HG03159 (cell line): ENCODE results near the gene LYPD6B.

Experiments used
- ATAC-seq: cut with Tn5 transposase; IDR thresholded peaks from one replicate; pipeline ENCODE4 v1.9.1; 2021; ENCODE audit warnings: mild to moderate bottlenecking, moderate library complexity; ENCODE audit not compliant: unreplicated experiment

The LYPD6B gene

DNA sequence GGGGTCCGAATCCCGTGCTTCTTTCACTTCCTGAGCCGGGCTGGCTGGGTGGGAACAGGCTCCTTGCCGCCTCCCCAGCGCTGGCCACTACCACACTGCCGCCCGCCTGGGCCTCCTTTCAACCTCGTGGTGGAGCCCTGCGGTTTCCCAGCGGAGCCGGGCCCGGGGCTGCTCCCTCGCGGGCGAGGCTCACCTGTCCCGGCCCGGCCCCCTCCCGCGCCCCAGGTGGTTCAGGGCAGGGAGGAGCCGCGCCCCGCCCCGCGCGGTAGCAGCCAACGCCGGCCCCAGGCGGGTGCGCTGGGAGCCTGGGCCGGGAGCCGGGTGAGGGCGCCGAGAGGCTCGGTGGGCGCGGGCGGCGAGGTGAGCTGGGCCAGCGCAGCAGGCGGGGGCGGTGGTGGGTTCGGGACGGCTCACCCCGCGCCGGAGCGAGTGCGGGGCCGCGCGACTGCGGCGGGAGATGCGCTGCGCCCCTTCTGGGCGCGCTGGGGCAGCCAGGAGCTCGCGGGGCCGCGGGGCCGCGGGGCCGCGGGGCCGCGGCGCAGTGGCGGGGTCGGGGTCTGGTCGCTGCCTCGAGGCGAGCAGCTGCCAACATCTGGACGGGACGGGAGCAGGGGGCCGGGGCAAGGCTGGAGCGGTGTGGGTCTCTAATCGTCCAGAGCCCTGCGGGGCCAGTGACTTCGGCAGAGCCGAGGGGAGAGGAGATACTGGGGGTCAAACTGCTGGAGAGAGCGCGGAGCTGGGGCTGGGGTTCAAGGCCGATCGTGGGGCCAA is at the start of gene LYPD6B:
Gene LYPD6B (plus strand): TSS at position 258 of the 771 bp plus-strand sequence. CDS start 92,250 bp downstream, outside the sequence.
- peak; percentile 66 for ATAC-seq

DNA sequence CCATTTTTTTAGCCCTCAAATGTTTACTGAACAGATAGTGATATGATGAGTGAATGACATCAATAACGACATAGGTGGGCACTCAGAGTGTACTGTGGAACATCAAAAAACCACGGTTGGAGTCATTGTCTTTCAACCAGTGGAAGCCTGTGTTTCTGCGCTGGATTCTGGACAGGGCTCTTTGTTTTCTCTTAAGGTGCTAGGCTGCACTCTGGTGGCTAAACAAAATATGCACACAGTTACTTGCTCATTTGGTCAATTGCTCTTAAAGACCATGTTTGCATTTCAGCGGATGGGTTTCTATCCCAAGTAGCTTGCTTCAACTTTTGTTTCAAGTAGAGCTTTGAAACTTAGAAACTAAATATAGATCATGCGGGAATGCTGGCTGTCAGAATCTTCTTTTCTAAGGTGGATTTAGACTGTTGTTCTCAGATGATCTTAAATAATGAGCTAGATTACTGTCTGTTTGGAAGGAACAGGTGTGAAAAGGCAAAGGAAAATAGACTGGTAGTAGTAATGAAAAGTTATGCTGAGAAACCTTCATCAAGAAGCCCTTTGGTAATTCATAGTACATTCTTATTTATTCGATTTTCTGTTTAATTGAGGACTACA is 48.5 kb upstream of the LYPD6B start:
- peak; percentile 83 for ATAC-seq

DNA sequence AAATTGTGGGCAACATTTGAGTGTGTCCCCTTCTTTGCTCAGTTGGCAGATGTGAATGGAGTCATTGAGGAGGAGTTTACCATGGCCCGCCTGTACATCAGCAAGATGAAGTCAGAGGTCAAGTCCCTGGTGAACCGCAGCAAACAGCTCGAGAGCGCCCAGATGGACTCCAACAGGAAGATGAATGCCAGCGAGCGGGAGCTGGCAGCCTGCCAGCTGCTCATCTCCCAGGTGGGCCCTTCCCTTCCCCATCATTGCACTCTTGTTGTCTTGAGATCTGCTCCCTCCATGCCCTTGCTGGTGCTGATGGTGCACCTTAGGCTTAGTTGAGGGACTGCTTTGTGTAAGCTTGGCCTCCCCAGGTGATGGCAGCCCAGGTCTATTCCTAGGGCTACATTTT is 47.5 kb upstream of the LYPD6B start:
- ATAC-seq: no peak

- ATAC-seq: no peak
Measured at GRCh38 chr2:148992448-148992847, 46.1 kb upstream of the LYPD6B start.

DNA sequence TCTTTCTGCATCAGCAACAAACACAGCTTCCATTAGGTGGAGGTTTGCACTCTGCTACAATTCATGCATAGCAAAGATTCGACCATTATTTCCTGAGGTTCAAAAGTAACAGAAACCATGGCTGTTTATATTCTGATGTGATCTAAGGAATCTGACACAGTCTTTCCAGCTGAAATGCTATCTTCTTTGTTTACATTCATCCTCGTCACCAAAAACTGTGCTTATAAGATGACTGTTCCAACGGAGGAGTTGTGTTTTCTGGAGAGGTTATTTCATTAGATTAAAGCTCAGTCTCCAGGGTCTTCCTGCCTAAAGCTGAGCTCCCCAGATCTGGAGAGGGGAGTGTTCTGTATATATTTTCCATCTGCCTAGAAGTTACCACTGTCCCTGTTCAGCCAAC is 45.1 kb upstream of the LYPD6B start:
- ATAC-seq: no peak

DNA sequence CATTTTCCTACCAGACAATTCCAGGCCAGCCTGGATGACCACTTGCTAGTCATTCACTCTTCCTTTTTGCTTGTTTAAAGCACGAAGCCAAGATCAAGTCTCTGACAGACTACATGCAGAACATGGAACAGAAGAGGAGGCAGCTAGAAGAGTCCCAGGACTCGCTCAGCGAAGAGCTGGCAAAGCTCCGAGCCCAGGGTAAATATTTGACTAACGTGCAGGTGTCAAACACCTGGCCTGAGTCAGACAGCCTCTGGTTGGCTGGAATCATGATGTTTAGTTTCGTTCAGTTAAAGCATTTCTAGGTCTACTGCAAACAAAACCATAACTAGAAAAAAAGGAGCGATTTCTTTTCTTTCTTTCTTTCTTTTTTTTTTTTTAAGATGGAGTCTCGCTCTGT is 44.2 kb upstream of the LYPD6B start:
- ATAC-seq: no peak

GRCh38 chr2:148996805-148997204 is 41.7 kb upstream of the LYPD6B start:
- ATAC-seq: no peak

DNA sequence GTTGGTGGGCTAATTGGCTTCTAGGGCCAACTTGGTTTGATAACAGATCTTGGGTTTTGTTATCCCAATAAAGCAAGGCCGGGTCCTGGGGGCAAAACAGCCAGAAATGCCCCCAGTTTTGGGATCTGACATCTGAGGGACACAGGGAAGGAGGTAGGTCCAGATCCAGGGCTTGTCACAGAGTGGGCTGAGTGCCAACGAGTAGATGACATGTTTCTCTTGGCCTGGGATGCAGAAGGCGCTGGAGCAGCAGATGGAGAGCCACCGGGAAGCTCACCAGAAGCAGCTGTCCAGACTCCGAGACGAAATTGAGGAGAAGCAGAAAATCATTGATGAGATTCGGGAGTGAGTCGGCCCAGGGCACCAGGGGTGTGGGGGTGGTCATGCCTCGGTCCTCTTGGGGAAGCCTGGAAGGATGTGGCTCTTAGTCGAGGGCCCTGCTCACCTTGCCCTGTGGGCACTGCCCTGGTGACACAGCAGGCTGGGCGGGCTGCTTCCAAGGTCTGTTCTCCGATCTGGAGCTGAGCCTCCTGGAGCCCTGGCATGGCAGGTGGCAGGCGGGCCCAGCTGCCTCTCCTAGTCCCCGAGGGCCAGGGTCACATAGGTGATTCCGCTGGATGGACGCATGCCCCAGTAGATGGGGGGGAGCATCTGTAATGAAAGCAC is 40.2 kb upstream of the LYPD6B start:
- ATAC-seq: no peak

GRCh38 chr2:148998831-148999200 is 39.7 kb upstream of the LYPD6B start:
- ATAC-seq: no peak

DNA sequence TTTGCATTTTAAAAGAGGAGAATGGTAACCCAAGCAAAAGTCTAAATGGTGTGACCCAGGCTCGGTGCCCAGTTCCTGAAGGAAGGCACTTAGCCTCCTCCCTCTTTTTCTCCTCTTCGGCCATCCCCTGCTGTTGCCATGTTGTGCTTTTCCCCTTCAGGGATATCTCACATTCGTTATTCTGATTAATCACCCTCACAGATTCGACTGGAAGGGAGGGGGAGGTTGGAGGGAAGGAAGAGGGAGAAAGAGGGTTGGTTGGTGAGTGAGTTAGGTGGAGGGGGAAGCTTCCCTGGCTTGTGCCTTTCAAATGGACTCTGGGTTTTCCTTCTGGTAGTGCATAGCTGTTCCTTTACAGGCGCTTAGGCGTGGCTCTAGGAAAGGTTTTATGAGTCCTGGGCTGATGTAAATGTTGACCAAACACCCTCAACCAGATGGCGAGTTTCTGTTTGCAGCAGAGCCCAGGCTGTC is 39.0 kb upstream of the LYPD6B start:
- no peak for ATAC-seq

DNA sequence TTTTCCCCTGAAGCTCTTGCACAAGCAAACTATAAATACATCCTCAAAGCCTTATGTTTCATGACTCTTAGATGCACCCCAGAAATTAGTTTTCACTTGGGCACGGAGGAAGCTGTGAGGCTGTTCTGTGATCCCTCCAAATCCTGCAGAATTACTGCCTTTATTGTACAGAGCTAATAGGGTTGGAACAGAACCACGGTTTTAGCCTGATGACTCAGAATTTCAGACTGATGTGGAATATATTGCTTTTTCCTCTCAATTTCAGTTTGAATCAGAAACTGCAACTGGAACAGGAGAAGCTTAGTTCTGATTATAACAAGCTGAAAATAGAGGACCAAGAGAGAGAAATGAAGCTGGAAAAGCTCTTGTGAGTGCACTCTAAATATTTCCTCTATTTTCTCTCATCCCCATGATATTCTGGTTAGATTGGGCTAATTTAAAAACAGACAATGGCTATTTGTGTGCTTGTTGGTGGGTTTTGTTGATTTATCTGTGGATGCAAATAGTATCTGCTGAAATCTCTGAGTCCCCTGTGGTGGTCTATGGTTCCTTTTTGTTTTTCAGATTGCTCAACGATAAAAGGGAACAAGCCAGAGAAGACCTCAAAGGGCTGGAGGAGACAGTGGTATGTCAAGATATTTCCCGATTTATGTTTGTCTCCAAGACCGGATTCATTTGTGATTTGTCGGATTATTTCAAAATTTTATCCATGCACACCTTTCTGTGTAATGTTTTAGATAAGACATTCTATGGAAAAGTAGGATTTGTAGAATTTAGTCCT is 38.2 kb upstream of the LYPD6B start:
- ATAC-seq: no peak

DNA sequence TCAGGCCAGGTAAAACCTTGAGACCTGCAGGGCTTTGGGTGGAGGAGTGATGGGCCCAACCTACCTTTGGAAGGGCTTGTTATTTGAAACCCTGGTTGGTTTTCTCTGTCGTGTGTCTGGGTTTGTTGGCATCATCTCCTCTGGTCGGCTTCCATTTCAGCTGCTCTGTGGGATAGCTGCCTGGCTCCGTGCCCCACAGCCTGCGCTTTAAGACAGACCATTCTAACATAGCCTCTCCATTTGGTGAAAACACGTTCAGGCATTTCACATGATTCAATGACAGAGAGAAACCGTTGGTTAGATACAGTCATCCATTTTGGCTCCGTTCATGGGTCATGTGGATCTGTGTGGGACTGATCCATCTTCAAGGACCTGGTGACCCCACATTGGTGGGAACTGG is 37.0 kb upstream of the LYPD6B start:
- no peak for ATAC-seq

DNA sequence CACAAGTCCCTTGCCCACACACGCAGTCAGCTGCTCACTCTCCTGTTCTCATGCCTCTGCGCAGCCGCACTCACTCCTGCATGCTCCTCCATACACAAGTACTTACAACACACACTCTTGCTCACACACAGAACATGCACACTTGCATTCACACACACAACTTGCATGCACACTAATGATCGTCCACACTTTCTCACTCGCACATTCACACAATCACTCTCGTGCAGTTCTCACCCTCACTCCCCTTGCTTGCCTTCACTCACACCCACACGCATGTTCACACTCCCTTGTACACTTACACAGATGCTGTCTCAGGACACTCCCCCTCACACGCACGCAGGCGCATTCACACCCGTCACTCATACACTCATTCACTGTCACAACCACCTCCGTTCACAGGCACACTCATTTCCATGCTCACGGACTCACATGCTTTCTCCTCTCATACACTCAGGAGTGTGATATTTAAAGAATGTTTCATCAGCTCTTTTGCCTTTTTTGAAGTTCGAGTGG is 36.1 kb upstream of the LYPD6B start:
- no peak for ATAC-seq

- ATAC-seq: no peak
Measured at GRCh38 chr2:149002891-149003740, 35.4 kb upstream of the LYPD6B start.

DNA sequence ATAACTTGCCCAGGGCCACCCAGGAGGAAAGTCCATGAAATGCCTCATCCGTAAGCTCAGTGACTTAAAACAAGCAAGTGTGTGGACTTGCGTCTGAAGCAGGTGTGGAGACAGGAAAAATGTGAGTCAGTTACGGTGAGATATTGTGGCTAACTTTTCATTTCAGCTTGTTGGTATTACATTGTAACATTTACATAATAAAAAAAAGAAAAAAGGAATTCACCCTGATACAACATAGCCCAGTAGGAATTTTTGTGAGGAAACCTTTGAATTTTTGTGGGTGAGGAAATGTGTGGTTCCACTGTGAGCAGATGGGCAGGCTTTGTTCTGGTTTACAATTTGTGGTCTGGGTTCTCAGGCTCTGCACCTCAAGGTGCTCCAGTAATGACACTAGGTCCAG is 33.7 kb upstream of the LYPD6B start:
- ATAC-seq: no peak

DNA sequence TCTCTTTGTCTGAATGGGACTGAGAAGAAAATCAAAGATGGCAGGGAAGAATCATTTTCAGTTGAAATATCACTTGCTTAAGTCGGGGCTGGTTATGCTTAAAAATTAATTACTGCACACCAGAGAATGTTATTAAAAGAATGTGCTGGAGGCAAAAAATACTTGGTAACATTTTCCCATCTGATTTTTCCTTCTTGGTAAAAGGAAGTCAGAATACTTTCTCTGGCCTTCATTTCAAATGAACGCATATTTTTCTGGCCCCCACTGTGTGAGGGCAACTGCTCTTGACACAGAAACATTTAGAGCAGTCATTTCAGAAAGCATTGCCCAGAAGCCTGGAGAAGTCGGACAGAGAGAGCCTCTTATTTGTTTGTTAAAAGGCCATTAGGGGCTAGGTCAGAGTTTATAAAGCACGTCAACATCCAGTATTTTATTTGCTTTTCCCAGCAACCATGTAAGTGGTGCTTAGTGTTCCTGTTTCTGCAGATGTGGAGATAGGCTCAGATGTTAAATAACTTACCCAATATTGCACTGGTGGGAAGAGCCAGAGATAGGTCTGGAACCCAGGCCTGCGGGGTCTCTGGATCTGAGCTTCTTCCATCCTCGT is 32.9 kb upstream of the LYPD6B start:
- no peak for ATAC-seq

GRCh38 chr2:149006883-149007543 is 31.5 kb upstream of the LYPD6B start:
- no peak for ATAC-seq

DNA sequence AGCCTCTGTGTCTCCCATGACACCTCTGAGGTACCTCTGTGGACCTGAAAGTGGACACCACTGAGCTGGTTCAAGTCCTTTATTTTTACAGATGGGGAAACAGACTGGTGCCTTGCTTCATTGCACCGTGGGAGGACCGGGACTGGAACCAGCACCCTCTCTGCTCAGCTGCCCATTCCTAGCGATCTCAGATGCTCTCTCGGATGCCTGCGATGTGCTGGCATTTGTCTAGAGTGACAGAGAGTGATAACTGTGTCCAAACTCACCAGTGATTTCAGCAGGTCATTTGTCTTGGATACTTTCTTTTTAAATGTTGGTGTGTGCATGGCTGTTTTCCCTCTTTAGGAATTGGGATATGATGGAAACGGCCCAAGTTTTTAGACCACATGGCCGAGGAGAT is 30.1 kb upstream of the LYPD6B start:
- ATAC-seq: no peak
